ENCODE data around the gene ACSL1.

ACSL1 gene, protein sequence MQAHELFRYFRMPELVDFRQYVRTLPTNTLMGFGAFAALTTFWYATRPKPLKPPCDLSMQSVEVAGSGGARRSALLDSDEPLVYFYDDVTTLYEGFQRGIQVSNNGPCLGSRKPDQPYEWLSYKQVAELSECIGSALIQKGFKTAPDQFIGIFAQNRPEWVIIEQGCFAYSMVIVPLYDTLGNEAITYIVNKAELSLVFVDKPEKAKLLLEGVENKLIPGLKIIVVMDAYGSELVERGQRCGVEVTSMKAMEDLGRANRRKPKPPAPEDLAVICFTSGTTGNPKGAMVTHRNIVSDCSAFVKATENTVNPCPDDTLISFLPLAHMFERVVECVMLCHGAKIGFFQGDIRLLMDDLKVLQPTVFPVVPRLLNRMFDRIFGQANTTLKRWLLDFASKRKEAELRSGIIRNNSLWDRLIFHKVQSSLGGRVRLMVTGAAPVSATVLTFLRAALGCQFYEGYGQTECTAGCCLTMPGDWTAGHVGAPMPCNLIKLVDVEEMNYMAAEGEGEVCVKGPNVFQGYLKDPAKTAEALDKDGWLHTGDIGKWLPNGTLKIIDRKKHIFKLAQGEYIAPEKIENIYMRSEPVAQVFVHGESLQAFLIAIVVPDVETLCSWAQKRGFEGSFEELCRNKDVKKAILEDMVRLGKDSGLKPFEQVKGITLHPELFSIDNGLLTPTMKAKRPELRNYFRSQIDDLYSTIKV

DNA sequence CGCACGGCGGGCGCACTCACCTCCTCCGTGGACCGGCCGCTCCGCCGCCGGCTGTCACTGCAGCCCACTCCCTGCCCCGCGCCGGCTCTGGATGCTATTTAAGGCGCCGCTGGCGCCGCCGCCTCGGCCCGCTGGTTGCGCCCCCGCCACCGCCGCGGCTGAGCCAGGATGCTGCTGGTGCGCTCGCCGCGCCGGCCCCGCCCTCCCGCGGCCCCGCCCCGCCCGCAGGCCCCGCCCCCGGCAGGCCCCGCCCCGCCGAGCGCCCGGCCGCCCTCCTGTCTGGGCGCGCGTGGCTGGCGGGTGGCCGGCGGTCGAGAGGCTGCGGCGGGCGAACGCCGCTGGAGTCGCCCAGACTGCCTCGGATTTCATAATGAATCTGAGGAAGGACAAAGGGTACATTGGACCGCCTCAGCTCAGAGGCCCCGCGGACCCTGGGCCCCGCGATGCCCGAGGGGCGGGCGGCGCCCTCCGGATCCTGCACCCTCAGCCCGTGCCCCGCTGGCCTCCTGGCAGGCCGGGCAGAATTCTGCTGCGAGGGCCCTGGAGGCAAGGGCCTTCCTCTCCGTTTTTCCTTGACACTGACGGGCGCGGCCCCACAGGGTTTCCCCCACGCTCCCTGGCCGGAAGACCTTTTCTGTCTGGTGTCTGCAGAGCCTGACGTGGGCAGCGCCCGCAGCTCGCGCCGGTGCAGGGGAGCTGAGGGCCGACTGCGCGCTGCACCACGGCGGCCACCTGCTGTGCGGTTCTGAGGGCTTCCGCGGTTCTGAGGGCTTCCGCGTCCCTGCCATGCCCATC lies at the start of gene ACSL1:
Gene ACSL1 (minus strand): TSS at position 73 of the 795 bp plus-strand sequence. CDS start 22,454 bp downstream, outside the sequence.
- TF ChIP-seq, protein P1, sequence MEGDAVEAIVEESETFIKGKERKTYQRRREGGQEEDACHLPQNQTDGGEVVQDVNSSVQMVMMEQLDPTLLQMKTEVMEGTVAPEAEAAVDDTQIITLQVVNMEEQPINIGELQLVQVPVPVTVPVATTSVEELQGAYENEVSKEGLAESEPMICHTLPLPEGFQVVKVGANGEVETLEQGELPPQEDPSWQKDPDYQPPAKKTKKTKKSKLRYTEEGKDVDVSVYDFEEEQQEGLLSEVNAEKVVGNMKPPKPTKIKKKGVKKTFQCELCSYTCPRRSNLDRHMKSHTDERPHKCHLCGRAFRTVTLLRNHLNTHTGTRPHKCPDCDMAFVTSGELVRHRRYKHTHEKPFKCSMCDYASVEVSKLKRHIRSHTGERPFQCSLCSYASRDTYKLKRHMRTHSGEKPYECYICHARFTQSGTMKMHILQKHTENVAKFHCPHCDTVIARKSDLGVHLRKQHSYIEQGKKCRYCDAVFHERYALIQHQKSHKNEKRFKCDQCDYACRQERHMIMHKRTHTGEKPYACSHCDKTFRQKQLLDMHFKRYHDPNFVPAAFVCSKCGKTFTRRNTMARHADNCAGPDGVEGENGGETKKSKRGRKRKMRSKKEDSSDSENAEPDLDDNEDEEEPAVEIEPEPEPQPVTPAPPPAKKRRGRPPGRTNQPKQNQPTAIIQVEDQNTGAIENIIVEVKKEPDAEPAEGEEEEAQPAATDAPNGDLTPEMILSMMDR (conservative IDR thresholded peaks at IDR 0.05; ENCODE audit: low read depth, low read length), result no peak
- H3K4me3 ChIP-seq (ENCODE audit: low read length), result peak within 1 kb of the TSS; percentile 63
- DNase-seq (ENCODE audit: low read depth), result no peak

DNA sequence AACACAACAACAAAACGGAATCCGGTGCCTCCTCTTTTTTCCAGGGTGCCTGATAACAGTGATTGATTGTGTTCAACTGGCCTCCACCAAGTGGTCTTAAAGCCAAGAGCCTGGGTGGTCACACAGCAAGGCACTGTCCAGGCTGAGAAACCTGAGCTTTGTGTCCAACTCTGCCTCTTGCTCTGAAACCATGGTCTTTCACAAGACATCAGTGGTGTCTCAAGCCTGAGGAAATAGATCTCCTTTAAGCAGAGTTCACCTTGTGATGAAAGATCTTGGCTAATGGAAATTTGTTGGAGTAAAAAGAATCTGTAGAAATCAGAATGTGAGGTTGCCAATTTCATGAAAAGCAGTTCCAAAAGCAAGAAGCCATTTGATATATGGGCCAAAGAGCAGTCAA lies 47.3 kb upstream of the ACSL1 start:
- no peak overlapping the region for H3K4me3 ChIP-seq (ENCODE audit: low read length)
- TF ChIP-seq, protein P1 (conservative IDR thresholded peaks at IDR 0.05; ENCODE audit: low read depth, low read length), result no peak
- DNase-seq (ENCODE audit: low read depth), result no peak

DNA sequence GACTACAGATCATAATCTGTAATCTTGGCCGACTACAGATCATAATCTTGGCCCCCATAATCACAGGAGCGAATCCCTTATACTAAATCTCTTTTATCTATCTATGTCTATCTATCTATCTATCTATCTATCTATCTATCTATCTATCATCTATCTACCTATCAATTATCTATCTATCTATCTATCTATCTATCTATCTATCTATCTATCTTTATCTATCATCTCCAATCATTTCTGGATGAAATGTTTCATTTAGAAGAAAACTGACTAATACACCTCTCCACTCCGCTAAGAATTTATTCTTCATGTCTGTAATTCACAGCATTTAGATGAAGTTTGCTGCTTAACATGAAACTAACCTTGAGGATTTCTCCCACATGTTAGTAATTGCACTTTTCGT lies 45.0 kb upstream of the ACSL1 start:
- no peak overlapping the region for H3K4me3 ChIP-seq (ENCODE audit: low read length)
- DNase-seq (ENCODE audit: low read depth), result no peak
- TF ChIP-seq, protein P1 (conservative IDR thresholded peaks at IDR 0.05; ENCODE audit: low read depth, low read length), result no peak

DNA sequence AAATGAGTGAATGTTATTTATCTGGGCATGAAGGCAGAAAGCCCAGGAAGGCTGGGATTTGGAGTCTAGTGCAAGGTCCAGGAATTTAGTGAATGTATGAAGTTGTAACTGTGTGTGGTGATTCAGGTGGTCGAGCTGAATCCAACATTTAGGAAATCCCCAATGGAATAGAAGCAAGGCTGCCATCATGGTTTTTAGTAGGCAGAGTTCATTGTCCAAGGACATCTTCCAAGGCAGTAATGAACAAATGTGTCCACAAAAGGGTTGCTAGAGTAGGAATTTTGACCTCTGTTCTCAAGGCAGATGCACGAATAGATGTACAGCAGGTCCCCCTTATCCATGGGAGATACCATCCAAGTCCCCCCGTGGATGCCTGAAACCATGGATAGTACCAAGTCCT lies 42.9 kb upstream of the ACSL1 start:
- H3K4me3 ChIP-seq (ENCODE audit: low read length), result no peak overlapping the region
- no peak for DNase-seq (ENCODE audit: low read depth)
- TF ChIP-seq, protein P1 (conservative IDR thresholded peaks at IDR 0.05; ENCODE audit: low read depth, low read length), result no peak

DNA sequence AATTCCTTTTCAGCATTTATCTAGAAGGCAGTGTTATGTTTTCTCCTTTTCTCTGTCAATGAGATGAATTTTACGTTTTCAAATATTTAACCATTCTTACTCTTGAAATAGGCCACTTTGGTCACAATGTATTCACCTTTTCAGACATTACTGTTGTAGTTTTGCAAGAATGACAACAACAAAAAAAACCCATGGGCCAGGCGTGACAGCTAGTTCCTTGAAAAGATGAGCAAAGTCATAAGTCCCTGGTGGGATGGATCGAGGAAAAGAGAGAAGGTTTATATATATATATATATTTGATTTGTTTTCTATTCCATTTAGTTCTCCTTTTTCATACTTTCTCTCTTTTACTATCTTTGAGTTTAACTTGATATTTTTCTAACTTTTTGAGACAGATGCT lies 38.1 kb upstream of the ACSL1 start:
- TF ChIP-seq, protein P1 (conservative IDR thresholded peaks at IDR 0.05; ENCODE audit: low read depth, low read length), result no peak
- no peak for DNase-seq (ENCODE audit: low read depth)
- H3K4me3 ChIP-seq (ENCODE audit: low read length), result no peak overlapping the region

DNA sequence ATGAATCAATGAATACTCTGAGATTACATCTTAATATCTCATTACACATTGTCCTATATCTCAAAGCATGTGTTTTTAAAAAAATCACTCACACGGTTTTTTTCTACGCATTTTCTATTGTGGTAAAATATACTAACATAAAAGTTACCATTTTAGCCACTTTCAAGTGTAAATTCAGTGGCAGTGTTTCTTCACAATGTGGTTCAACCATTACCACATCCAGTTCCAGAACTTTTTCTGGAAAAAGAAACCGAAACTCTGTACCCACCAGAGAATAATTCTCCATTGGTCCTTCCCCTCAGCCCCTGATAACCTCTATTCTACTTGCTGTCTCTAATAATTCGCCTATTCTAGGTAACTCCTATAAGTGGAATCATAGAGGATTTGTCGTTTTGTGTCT lies 35.3 kb upstream of the ACSL1 start:
- no peak for DNase-seq (ENCODE audit: low read depth)
- TF ChIP-seq, protein P1 (conservative IDR thresholded peaks at IDR 0.05; ENCODE audit: low read depth, low read length), result no peak
- no peak overlapping the region for H3K4me3 ChIP-seq (ENCODE audit: low read length)
